GM19238 (cell line): Measurements from ENCODE around the gene SYT8.
"Not testable (repeated sequence)": the region's sequence is repeated elsewhere in the genome, so short reads cannot be mapped to it uniquely, and the experiment has no call there.

Experiments
- DNase-seq: peaks from one replicate; pipeline ENCODE4 v3.0.0; 2011; ENCODE audit warnings: low spot score; ENCODE audit not compliant: insufficient read length

The SYT8 gene

DNA sequence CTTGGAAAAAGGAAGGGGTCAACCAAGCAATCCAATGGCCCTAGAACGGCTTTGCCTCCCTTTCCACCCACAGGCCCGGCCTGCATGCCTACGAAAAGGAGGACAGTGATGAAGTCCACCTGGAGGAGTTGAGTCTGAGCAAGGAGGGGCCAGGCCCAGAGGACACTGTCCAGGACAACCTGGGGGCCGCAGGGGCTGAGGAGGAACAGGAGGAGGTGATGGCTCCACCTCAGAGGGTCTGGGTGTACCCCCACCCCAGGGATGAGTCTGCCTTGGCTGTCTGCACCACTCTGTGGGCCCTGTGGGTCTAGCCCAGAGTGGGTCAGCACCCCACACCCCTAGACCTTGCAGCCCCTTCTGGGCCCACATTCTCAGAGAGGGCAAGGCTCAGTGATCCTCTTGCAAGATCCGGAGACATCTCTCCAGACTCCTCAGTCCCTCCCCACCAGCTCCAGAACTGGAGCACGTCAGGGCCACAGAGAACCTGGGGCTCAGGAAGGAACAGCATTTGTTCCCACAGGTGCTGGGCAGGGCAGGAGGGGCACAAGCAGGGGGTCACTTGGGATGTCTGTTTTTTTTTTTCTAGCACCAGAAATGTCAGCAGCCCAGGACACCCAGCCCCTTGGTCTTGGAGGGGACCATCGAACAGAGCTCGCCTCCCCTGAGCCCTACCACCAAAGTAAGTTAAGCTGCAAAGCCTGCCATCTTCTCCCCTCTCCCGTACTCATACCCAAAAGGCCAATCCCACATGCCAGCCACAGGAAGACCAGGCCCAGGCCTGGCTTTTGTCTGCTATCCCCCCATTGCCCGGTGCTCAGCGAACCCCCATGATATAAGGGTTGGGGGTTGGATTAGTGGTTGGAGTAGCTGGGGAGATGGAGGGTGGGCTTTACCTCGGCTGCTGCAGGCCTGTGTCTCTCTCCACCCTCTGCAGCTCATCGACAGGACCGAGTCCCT lies 48.8 kb downstream of the SYT8 start:
- DNase-seq, result no peak

DNA sequence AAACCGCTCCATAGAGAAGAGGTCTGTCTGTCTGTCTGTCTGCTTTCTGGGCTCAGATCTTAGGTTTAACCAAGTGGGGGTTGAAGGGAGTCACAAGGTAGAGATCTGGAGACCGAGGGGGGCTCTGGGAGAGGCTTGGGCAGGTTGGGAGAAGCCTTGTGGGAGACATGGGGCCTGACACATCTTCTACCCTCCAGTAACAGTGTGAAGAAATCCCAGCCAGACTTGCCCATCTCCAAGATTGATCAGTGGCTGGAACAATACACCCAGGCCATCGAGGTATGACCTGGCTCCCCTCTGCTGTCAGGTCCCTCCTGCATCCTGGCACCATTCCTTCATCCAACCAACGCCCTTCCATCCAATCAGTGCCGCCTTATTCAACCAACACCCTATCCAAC lies 49.5 kb downstream of the SYT8 start:
- DNase-seq, result no peak

DNA sequence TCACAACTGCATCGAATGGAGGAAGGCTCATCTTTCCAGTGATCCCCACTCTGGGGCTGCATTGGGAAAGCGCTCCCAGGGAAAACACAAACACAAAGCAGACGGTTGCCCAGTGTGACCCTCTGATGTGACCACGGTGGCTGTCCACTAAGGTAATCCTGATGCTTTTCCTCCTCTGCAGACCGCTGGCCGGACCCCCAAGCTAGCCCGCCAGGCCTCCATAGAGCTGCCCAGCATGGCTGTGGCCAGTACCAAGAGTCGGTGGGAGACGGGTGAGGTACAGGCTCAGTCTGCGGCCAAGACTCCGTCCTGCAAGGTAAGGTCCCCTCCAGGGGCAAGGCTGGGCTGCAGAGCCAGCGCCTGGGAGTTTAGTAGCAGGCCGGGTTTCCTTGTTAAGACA lies 51.8 kb downstream of the SYT8 start:
- DNase-seq, result not testable (repeated sequence)
